ENCODE measurements around the gene SEPTIN7.

GRCh38 chr7:35805876-35806275, 5.0 kb downstream of the SEPTIN7 start:
- TF ChIP-seq CTCF (IDR thresholded peaks at IDR 0.05; ENCODE audit: borderline replicate concordance, extremely low read depth, low read length, poor library complexity, severe bottlenecking) (no peak), EZH2 (IDR thresholded peaks at IDR 0.05; ENCODE audit: borderline replicate concordance, low read depth, low read length, severe bottlenecking) (no peak)
